HG03095 (cell line): ENCODE data around the gene BPIFA3.

Experiments used
- ATAC-seq: cut with Tn5 transposase; IDR thresholded peaks from one replicate; pipeline ENCODE4 v1.9.1; 2021; ENCODE audit warnings: moderate library complexity; ENCODE audit not compliant: unreplicated experiment

Gene BPIFA3

DNA sequence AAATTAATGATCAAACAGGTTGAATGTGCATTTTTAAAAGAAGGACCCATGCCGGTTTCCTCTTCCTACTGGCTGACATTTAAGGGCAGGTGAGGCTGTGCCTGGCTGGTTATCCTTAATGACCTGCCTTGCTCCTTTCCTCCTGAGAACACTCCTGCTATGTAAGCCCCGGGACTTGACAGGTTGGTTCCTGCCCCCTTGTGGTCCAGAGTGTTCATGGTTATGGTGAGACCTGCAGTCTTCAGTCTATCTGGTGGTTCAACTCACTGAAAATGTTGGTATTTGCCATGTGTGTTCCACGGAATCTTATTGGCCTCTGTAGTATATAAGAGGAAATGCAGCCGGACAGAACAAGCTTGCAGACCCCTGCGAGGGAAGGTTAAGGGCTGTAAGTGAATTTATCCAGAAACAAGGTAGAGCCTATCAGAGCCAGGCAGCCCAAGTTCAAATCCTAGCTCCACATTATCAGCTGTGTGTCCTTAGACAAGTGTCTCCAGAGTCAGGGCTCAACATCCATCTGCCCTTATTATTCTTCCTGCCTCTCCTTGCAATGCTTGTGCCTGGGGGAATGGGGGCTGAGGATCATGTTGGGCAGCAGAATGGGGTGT, 5.2 kb upstream of the BPIFA3 start:
- no peak for ATAC-seq

DNA sequence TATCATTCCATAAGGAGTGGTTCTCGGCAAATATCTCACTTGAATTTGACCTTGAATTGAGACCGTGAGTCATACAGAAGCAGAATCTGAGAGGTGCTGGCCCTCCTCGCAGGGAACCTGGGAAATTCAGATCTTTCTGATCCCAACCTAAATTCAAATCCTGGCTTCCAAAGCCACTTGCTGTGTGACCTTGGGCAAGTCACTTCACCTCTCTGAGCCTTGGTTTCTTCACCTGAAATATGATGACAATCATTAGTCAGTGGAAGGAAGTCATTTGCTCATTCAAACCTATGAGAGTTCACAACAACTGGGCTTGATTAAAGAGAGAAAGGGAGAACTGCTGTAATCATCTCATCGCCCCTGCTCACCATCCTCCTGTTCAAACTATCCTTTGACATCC, 7.2 kb downstream of the BPIFA3 start:
- no peak for ATAC-seq

DNA sequence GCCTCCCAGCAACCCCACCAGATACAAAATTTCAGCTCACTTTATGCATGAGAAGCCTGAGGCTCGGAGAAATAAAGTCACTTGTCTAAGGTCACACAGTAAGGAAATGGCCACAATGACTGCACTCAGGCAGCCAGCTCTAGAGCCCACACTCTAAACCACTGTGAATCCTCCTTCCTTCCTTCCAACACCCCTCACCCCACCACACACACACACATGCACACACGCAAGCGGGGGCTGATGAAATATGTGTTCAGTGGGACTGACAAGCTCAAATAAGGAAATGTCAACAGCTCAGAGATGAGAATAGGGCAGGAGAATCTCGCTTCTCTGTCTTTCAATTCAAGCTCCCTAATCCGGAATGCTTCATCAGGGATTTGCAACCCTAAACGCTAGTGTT, 12.7 kb downstream of the BPIFA3 start:
- ATAC-seq: no peak

DNA sequence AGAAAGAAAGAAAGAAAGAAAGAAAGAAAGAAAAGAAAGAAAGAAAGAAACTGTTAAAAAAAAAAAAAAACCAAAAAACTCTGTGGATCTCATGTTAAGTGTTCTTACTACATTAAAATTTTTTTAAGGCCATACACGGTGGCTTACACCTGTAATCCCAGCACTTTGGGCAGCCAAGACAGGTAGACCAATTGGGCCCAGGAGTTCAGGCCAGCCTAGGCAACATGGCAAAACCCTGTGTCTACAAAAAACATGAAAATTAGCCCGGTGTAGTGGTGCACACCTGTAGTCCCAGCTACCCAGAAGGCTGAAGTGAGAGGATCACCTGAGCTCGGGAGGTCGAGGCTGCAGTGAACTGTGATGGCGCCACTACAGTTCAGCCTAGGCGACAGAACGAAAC, 14.1 kb downstream of the BPIFA3 start:
- ATAC-seq: no peak

DNA sequence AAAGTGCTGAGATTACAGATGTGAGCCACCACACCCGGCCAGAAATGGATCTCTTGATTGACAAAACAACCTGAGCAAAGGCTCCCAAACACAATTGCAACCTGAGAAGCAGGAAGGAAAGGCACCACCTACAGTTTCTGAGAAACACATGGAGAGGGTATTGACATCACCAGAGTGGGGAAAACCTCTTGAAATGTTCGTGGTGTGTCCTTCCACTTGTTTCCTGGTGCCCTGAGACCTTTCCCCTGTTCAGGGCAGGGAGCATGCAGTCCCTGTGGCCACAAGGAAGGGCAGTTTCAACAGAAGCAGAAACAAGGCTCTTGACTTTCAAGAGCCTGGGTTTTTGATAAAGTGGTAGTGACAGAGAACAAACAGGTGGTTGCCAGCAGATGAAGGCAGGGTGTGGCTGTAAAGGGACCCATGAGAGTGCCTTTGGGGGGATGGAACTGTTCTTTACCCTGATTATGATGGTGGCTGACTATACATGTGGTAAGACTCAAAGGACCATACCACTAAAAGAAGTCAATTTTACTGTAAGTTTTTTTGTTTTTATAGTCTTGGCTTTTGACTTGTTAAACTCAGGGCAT, 15.4 kb downstream of the BPIFA3 start:
- no peak for ATAC-seq

DNA sequence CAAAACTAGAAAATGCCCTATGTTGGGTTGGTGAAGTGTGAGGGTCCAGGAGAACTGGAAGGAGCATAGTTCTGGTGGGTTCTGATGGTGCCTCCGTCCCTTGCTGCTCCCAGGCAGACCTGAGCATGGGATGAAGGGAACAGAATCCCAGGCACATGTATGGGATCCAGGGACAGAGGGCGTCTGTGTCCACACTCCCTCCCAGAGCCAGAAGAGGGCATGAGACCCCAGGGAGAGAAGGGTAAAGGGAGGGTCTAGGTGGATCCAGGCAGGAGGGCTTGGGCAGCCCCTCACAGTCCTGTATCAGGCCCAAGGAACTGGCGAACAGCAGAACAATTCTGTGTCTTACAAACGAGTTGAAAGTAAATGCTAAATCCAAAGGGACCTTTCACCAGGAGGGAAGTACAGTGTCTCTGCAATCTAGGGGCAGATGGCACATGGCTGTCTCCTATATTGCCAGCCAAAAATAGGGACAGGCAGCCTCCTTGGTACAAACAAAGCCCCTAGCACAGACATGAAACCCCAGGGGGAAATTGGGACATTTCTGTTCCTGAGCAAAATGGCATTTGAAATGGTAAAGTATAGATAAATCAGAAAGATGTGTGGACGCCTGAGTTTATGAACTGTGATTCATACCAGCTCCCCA, 16.1 kb downstream of the BPIFA3 start:
- no peak for ATAC-seq

DNA sequence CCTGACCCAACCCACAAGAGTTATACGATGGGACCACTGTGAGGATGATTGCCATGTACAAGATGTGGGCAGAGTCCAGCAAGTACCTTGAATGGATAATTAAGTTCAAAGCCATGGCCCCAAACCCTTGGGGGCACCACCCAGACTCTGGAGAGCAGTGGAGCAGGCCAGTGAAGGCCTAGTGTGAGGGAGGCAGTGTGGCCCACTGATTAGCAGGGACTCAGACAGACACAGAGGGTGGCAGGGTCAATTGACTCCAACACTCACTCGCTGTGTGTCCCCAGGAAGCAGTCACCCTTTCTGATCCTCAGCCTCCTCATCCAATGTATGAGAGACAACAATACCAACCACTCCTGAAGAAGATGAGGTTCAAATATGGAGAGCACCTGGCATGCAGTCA, 16.9 kb downstream of the BPIFA3 start:
- no peak for ATAC-seq

DNA sequence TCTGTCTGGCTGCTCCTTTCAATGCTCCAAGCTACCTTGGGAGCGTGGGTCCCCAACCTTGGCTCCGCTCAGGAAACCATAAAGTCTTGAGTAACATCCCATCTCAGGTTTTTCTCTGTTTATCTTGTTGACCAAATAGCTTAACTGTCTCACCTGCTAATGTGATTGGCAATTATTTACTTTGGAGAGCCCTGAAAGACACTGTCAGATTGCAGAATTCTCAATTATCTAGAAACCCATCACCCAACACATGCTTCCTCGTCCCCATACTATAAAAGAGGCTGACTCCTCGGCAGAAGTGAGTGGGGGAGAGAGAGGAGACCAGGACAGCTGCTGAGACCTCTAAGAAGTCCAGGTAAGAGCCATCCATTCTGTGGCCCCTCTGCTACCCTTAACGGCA, 18.5 kb downstream of the BPIFA3 start, which contains the start of gene BPIFA1:
Gene BPIFA1, plus strand, starts transcription at position 301 of the 400 bp plus-strand sequence. CDS start 1,716 bp downstream, outside the sequence.
- no peak for ATAC-seq

DNA sequence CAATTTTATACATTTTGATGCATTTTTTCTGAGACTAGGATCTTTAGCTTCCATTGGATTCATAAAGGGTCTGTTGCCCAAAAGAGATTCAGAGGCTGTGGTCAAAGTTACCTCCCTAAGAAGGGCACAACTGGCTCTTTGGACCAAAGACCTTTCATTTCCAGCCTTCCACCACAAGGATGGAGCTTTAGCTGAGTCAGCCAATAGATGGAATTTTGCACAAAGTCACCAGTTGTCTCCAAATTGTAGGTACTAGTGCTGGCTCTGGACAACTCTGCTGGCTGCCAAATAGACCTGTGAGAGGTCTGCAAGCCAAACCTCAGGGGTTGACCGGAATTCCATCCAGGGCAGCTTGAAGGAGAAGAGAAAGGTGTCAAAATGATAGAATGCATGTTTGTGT, 19.2 kb downstream of the BPIFA3 start:
- no peak for ATAC-seq

DNA sequence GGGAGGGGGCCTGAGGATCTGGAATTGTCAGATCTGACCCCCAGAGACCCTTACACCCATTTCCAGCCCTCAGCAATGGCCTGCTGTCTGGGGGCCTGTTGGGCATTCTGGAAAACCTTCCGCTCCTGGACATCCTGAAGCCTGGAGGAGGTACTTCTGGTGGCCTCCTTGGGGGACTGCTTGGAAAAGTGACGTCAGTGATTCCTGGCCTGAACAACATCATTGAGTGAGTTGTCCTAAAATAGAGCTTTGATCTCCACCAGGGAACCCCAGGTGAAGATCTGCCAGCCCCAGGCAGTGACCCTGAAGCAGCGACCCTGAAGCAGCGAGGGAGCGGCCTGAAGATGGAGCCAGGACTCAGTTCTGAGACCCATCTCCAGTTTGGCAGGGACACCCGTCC, 20.8 kb downstream of the BPIFA3 start:
- no peak for ATAC-seq

DNA sequence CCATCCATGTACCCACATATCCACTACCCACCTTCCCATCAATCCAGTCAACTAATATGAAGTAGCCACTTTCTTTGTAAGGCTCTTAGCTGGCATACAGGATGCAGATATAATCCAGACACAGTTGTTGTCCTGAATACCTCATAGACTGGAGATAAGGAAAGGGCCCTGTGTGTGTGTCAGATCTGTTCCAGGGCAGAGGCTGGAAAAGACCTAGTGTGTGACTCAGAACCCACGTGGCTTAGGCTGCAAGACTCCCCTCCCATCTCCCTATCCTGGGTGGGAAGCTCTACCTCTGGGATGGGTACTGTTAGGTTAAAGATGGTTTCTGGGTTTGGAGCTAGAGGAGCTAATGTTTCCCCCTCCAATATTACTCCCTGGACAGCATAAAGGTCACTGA, 22.3 kb downstream of the BPIFA3 start:
- no peak for ATAC-seq

DNA sequence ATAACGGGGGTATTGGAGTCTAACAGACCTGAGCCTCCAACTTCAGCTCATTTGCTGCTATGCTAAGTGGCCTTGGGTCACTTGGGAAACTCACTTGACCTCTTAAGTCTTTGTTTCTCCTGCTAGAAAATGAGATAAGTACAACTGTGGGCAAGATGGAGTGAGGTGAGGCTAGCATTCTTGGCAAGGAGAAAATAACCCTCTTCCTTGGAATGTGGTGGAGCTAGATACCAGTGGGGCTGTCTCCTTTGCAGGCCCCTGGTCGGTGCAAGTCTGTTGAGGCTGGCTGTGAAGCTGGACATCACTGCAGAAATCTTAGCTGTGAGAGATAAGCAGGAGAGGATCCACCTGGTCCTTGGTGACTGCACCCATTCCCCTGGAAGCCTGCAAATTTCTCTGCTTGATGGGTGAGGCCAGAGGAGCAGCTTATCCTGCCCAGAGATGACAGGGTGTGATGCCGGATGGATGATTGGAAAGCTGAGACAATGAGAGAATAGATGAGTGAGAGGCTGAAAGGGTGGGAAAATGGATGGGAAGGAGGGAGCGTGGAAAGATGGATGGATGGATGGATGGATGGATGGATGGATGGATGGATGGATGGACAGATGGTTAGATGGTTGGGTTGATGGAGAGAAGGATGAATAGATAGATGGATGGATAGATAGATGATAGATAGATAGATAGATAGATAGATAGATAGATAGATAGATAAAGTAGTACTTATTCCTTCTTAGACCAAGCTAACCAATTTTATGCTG, 23.0 kb downstream of the BPIFA3 start:
- no peak for ATAC-seq

DNA sequence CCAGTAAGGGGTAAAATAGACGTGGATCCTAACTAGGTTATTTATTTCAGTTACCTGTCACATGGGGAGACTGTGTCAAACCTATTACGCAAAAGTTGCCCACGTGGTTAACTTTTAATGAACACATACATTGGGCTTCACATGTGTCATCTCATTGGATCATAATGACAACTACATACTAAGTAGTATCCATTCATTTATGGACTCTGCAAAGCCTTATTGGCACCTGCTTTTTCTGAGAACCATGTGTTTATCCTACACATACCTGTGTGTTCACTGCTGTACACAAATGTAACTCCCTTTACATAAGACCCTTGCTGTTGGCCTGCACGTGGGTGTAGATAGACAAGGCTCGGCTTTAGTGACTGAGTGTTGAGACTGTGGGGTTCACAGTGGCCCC, 23.8 kb downstream of the BPIFA3 start:
- ATAC-seq: no peak

DNA sequence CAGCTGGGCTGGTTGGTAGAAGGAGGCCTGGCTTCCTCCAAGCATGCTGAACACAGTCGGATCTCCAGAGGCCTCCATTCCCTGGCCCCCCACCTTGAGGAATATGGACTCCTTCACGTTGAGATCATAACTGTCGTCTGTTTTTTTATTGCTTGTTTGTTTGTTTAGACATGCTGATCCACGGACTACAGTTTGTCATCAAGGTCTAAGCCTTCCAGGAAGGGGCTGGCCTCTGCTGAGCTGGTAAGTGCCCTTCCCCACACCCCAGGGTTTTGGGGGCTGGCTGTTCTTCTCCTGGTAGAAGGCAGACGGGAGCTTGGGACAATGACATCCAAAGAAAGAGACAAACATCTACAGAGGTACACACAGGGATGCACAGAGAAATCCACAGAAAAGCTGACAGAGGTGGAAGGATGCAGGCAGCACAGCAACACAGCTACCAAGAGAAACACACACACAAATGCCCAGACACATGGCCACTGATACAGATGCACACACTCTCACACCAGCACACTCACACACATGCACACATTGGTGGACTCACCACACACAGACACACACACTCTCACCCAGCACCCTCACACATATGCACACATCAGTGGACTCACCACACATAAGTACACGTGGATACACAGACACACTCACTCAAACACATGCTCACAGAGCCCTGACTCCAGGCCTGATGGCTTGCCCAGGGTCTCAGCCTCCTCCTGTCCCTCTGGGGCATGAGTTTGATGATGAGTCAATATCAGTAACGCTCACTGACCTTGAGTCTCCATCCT, 25.4 kb downstream of the BPIFA3 start:
- ATAC-seq: no peak

DNA sequence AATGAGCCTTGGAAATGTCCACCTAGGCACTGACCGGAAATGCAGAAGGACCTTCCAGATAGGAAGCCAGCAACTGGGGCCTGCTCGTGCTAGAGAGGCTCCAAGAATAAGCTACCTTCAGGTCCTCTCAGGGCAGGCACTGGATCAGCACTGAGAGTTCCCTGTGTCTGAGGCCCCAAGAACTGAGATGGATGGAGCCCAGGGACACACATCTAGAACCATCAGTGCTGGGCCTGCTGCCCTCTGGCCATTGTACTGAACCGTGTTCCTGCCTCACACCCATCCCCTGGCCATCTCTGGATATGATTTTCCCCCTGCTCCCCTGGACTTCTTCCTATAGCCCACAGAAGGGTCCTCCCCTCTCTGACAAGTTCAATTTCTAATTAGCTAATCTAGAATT, 28.9 kb downstream of the BPIFA3 start:
- no peak for ATAC-seq

DNA sequence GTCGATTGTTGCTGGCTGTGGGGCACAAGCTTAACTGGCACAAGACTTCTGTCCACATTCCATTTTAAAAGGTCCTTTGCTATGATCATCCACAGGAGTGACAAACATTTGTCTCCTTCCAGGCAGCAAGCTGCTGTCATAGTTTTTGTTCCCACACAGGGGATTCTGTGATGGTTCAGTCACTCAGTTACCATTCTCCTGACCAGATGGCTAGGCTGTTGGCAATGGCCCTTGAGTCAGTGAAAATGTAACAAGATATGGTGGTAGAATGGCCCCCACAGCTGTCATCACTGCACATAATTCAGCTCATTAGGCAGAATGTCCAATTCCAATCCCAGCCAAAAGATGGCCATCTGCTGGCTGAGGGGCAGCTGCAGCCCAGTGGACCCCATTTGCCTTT, 32.3 kb downstream of the BPIFA3 start:
- ATAC-seq: no peak

DNA sequence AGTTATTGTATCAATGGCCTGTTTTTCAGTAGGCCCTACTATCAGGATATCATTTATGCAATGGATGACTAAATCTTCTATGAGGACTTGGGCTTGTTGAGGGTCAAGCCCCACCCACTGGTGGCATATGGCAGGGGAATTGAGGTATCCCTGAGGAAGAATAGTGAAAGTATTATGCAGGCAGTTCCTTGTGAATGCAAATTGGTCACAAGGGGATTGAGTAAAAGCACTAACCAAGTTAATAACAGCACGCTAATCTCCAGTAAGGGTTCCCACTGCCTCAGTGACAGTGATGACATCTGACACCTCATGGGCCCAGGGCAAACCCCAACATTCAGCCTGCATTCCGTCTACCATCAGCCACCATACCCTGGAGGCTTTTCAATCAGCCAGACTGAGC, 33.5 kb downstream of the BPIFA3 start:
- no peak for ATAC-seq

DNA sequence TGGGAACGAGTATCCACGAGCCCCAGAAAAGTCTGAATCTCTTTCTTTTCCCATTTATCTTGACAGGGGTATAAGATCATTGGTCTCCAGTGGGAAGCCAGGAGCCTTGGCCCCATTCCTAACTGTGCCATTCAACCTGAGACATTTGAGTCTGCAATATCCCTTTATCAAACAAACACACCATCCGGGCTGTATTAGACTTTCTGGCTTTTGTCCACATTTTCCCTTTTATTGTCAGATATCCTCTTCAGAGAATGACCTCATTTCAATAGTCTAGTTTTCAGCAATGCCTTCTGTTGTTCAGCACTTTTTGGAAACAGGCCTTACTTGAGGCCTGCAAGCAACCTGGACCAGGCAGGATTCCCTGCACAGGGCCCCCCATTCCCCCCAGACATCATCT, 34.3 kb downstream of the BPIFA3 start:
- ATAC-seq: no peak

DNA sequence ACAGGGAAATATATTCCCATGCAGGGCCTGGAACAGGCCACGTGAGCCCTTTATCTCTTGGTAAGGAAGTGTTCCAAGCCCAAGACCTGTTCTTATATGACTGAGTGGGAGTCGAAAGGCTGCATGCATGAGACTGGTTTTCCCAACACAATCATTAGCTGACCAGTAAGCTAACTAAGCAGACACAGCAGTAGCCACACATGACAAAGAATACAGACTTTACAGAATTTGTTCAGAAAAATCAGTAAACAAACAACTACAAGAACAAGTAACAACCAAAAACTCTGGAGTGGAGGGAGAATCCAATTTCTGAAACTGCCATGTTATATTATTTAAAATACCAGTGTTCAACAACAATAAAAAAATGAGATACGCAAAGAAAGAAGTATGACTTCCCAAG, 35.3 kb downstream of the BPIFA3 start:
- no peak for ATAC-seq

DNA sequence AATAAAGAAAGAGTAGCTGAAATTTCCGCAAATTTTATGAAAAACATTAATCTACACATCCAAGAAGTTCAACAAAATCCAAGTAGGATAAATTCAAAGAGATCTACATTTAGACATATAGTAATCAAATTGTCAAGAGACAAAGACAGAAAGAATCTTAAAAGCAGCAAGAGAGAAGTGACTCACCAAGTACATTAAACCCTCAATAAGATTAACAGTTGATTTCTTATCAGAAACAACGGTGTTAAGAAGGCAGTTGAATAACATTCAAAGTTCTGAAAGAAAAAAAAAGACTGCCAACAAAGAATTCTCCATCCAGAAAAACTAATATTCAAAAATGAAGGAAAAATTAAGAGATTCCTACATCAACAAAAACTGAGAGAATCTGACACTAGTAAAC, 37.9 kb downstream of the BPIFA3 start:
- no peak for ATAC-seq

DNA sequence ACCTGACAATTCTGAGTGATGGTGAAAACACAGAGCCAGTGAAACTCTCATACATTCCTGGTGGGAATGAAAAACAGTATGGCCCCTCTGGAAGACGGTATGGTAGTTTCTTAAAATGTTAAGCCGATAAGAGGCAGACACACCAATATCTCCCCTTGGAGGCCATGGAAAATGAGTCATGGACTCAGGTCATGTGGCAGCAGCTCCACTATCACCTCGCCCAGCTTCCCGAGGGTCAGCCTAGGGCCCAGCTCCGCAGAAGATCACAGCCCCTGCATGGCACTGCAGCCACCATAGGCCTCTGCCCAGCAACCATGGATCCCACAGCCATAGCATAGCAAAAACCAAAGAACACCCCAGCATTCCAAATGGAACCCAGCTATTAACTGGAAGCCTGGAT, 40.1 kb downstream of the BPIFA3 start:
- no peak for ATAC-seq
